WTC11 (cell line): ENCODE data around the gene CHRNG.

Experiments
- CDX4 ChIP-seq: fragments of 250-450 bp; sonication (Bioruptor Pico); IDR thresholded peaks from 2 replicates; pipeline ENCODE4 v1.9.0; 2021; ENCODE audit warnings: moderate library complexity, mild to moderate bottlenecking, inconsistent platforms, borderline replicate concordance
- CREB1 ChIP-seq: sonication (generic); formaldehyde crosslinking; IDR thresholded peaks from 2 replicates; pipeline ENCODE4 v1.8.0; 2023; ENCODE audit warnings: mild to moderate bottlenecking, missing genetic modification reagents
- FOXP1 ChIP-seq: sonication (generic); formaldehyde crosslinking; IDR thresholded peaks from 2 replicates; pipeline ENCODE4 v1.8.0; 2022; ENCODE audit warnings: missing genetic modification reagents, mild to moderate bottlenecking, moderate library complexity, borderline replicate concordance
- JUN ChIP-seq: sonication (generic); formaldehyde crosslinking; IDR thresholded peaks from 2 replicates; pipeline ENCODE4 v1.8.0; 2023; ENCODE audit warnings: mild to moderate bottlenecking, missing genetic modification reagents
- KAT7 ChIP-seq: sonication (generic); formaldehyde crosslinking; IDR thresholded peaks from 2 replicates; pipeline ENCODE4 v1.8.1; 2023; ENCODE audit warnings: missing genetic modification reagents, mild to moderate bottlenecking, borderline replicate concordance
- NFE2L1 ChIP-seq: sonication (generic); formaldehyde crosslinking; IDR thresholded peaks from 2 replicates; pipeline ENCODE4 v1.8.1; 2023; ENCODE audit warnings: missing genetic modification reagents
- TEAD4 ChIP-seq: sonication (generic); formaldehyde crosslinking; IDR thresholded peaks from 2 replicates; pipeline ENCODE4 v1.8.0; 2022; ENCODE audit warnings: mild to moderate bottlenecking, missing genetic modification reagents
- ZNF138 ChIP-seq: sonication (generic); formaldehyde crosslinking; conservative IDR thresholded peaks from 2 replicates; pipeline ENCODE4 v1.8.1; 2022; ENCODE audit warnings: mild to moderate bottlenecking, moderate library complexity, missing genetic modification reagents
- TF ChIP-seq, protein P1 (sequence below): fragments of 200-600 bp; IDR thresholded peaks from 2 replicates; pipeline ENCODE4 v1.8.0; 2022; ENCODE audit warnings: antibody characterized with exemption
- TF ChIP-seq, protein P2 (sequence below): sonication (generic); formaldehyde crosslinking; IDR thresholded peaks from 2 replicates; pipeline ENCODE4 v1.8.0; 2022; ENCODE audit warnings: missing genetic modification reagents
- TF ChIP-seq, protein P3 (sequence below): sonication (generic); formaldehyde crosslinking; IDR thresholded peaks from 2 replicates; pipeline ENCODE4 v1.8.1; 2023; ENCODE audit warnings: mild to moderate bottlenecking, missing genetic modification reagents
- TF ChIP-seq, protein P4 (sequence below): sonication (generic); formaldehyde crosslinking; conservative IDR thresholded peaks from 2 replicates; pipeline ENCODE4 v1.8.1; 2022; ENCODE audit warnings: mild to moderate bottlenecking, missing genetic modification reagents
- TF ChIP-seq, protein P5 (sequence below): sonication (generic); formaldehyde crosslinking; IDR thresholded peaks from 2 replicates; pipeline ENCODE4 v1.8.1; 2023; ENCODE audit warnings: mild to moderate bottlenecking, missing genetic modification reagents, moderate library complexity

DNA sequence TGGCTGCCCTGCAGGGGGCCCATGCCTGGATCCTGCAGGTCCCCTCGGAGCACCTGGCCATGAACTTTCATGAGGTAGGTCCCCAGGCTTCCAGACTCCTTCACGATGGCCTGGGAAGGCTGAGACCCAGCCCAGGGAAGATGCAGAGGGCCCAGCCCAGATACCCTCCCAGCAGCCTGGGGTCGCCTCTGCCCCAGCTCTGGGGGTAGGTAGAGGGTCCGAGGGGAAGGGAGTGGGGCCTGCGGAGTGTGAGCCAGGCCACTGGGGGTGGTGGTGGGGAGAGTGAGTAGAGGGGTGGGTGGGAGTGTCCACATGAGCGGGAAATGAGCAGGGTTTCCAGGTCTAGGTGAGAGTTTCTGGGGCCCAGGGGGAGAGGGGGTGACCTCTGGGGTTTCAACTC lies 14.7 kb upstream of the CHRNG start:
- TF ChIP-seq, protein P1, sequence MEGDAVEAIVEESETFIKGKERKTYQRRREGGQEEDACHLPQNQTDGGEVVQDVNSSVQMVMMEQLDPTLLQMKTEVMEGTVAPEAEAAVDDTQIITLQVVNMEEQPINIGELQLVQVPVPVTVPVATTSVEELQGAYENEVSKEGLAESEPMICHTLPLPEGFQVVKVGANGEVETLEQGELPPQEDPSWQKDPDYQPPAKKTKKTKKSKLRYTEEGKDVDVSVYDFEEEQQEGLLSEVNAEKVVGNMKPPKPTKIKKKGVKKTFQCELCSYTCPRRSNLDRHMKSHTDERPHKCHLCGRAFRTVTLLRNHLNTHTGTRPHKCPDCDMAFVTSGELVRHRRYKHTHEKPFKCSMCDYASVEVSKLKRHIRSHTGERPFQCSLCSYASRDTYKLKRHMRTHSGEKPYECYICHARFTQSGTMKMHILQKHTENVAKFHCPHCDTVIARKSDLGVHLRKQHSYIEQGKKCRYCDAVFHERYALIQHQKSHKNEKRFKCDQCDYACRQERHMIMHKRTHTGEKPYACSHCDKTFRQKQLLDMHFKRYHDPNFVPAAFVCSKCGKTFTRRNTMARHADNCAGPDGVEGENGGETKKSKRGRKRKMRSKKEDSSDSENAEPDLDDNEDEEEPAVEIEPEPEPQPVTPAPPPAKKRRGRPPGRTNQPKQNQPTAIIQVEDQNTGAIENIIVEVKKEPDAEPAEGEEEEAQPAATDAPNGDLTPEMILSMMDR: no peak
- TF ChIP-seq JUN (no peak), CDX4 (CRISPR knock-in tag) (no peak), CREB1 (no peak), ZNF138 (no peak), TEAD4 (CRISPR knock-in tag) (no peak), NFE2L1 (CRISPR knock-in tag) (no peak), KAT7 (CRISPR knock-in tag) (no peak), FOXP1 (CRISPR knock-in tag) (no peak)
- TF ChIP-seq, protein P2, sequence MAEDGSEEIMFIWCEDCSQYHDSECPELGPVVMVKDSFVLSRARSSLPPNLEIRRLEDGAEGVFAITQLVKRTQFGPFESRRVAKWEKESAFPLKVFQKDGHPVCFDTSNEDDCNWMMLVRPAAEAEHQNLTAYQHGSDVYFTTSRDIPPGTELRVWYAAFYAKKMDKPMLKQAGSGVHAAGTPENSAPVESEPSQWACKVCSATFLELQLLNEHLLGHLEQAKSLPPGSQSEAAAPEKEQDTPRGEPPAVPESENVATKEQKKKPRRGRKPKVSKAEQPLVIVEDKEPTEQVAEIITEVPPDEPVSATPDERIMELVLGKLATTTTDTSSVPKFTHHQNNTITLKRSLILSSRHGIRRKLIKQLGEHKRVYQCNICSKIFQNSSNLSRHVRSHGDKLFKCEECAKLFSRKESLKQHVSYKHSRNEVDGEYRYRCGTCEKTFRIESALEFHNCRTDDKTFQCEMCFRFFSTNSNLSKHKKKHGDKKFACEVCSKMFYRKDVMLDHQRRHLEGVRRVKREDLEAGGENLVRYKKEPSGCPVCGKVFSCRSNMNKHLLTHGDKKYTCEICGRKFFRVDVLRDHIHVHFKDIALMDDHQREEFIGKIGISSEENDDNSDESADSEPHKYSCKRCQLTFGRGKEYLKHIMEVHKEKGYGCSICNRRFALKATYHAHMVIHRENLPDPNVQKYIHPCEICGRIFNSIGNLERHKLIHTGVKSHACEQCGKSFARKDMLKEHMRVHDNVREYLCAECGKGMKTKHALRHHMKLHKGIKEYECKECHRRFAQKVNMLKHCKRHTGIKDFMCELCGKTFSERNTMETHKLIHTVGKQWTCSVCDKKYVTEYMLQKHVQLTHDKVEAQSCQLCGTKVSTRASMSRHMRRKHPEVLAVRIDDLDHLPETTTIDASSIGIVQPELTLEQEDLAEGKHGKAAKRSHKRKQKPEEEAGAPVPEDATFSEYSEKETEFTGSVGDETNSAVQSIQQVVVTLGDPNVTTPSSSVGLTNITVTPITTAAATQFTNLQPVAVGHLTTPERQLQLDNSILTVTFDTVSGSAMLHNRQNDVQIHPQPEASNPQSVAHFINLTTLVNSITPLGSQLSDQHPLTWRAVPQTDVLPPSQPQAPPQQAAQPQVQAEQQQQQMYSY (CRISPR knock-in tag): no peak
- TF ChIP-seq, protein P3, sequence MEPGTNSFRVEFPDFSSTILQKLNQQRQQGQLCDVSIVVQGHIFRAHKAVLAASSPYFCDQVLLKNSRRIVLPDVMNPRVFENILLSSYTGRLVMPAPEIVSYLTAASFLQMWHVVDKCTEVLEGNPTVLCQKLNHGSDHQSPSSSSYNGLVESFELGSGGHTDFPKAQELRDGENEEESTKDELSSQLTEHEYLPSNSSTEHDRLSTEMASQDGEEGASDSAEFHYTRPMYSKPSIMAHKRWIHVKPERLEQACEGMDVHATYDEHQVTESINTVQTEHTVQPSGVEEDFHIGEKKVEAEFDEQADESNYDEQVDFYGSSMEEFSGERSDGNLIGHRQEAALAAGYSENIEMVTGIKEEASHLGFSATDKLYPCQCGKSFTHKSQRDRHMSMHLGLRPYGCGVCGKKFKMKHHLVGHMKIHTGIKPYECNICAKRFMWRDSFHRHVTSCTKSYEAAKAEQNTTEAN: no peak
- TF ChIP-seq, protein P4, sequence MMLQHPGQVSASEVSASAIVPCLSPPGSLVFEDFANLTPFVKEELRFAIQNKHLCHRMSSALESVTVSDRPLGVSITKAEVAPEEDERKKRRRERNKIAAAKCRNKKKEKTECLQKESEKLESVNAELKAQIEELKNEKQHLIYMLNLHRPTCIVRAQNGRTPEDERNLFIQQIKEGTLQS (CRISPR knock-in tag): no peak
- TF ChIP-seq, protein P5, sequence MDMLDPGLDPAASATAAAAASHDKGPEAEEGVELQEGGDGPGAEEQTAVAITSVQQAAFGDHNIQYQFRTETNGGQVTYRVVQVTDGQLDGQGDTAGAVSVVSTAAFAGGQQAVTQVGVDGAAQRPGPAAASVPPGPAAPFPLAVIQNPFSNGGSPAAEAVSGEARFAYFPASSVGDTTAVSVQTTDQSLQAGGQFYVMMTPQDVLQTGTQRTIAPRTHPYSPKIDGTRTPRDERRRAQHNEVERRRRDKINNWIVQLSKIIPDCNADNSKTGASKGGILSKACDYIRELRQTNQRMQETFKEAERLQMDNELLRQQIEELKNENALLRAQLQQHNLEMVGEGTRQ (CRISPR knock-in tag): no peak
